GM20000 (cell line): ENCODE data around the gene PDGFC.

Experiments used
- DNase-seq: peaks from one replicate; pipeline ENCODE4 v3.0.0; 2012; ENCODE audit warnings: low spot score
- TF ChIP-seq, protein P1 (sequence below): IDR thresholded peaks from 2 replicates; pipeline ENCODE4 v1.5.1; 2012; ENCODE audit warnings: mild to moderate bottlenecking, control low read depth; ENCODE audit errors: extremely low read depth, missing control alignments

The PDGFC gene

DNA sequence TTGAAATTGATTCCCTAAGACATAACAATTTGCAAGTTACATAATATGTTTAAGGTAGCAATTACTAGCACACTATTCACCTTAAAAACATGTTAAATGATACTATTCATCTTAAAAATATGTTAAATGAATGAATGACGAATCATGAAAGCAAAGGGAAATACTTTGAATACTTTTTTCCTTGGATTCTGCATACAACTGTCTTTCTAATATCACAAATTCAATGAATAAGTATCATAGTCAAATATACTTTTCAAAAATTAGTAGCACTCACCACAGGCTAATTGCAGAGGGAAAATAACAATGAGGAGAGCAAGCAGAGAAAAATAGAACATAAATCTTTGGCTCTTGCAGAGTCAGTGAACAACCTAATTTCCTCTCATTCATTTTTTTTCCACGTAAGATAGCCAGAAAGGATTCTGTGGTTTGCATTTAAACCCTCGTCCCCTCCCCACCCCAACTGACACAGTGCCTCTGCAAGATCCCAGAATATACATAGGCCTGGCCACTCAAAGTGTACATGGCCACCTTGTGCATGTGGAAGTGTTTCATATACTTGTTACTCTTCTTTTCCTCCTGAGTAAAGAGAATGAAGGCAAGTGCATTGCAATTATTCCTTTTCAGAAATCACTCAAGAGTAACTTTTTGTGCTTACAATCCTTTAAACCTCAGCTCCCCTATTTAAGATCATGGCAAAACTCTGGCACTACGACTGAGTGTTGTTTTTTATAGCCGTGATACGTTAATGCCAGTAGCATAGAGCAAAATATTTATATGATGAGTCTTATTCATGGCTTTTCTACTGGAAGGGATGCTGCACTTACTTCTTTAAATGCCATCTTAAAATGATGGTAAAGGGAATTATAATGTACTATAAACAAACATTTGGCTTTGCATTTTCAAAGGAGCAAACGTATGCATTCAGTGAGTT lies 236.4 kb downstream of the PDGFC start:
- TF ChIP-seq, protein P1, sequence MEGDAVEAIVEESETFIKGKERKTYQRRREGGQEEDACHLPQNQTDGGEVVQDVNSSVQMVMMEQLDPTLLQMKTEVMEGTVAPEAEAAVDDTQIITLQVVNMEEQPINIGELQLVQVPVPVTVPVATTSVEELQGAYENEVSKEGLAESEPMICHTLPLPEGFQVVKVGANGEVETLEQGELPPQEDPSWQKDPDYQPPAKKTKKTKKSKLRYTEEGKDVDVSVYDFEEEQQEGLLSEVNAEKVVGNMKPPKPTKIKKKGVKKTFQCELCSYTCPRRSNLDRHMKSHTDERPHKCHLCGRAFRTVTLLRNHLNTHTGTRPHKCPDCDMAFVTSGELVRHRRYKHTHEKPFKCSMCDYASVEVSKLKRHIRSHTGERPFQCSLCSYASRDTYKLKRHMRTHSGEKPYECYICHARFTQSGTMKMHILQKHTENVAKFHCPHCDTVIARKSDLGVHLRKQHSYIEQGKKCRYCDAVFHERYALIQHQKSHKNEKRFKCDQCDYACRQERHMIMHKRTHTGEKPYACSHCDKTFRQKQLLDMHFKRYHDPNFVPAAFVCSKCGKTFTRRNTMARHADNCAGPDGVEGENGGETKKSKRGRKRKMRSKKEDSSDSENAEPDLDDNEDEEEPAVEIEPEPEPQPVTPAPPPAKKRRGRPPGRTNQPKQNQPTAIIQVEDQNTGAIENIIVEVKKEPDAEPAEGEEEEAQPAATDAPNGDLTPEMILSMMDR: no peak
- no peak for DNase-seq

DNA sequence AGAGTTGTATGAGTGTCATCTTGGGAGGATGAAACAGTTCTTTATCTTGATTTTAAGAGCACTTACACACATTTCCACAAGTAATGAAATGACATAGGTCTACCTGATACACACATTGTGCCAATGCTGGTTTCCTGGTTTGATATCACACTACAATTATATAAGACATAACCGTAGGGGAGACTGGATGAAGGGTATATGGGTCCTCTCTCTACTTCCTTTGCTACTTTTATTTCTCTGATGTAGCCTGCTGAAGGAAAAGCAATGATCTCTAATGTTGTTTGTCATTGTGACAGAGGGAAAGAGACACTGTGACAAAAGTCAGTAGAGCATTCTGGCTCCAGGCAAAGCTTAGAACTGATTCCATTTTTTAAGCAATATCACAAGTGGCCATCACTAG lies 238.0 kb downstream of the PDGFC start:
- TF ChIP-seq, protein P1: no peak
- DNase-seq: no peak

DNA sequence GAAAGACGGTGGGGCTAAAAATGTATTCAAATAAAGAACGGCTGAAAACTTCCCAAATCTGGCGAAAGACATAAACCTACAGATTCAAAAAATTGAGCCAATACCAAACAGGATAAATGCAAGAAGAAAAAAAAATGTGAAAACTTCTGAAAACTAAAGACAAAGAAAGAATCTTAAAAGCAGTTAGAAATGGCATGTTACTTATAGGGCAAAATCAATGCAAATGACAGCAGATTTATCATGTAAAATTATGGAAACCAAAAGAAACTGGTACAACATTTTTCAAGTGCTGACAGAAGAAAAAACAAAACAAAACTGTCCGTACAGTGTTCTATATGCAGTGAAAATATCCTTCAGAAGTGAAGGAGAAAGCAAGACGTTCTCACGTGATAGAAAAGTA lies 239.0 kb downstream of the PDGFC start:
- TF ChIP-seq, protein P1: no peak
- no peak for DNase-seq

DNA sequence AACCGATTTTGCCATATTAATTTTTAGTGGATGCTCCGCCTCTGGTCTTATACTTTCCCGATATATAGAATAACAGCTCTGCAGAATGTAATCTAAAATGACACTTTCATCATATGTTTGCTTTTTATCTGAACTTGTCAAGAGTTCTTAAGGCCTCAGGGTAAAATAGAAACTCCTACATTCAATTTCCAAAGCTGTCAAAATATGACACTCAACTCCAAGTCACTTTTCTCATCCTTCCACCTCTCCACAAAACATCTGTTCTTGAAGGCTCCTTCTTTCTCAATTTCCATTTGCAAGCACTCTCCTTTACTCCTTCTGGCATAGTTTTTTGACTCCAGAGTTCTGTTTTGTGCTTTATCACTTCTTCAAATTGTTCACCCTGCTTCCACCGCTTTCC lies 242.2 kb downstream of the PDGFC start:
- no peak for DNase-seq

DNA sequence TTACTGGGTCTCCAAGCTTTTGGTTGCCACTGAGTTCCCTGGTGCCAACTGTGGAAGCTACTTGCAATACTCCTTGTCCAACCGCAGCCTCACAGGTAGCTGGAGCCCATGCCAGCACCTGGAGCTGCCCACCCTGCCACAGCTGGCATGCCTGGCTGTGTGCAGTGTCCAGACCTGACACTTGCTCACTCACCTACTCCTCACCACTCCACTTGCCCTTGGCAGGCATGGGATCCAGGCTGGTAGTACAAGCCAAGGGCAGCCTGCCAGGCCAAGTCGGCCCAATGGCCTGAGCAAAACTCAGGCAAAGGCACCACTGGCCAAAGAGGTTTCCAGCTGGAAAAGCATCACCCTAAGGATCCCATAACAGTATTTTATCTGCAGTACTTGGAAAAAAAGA lies 246.3 kb downstream of the PDGFC start:
- DNase-seq: no peak
- TF ChIP-seq, protein P1: no peak

More for the DNA sequence above, 242.2 kb downstream of the PDGFC start:
- TF ChIP-seq, protein P1: no peak

DNA sequence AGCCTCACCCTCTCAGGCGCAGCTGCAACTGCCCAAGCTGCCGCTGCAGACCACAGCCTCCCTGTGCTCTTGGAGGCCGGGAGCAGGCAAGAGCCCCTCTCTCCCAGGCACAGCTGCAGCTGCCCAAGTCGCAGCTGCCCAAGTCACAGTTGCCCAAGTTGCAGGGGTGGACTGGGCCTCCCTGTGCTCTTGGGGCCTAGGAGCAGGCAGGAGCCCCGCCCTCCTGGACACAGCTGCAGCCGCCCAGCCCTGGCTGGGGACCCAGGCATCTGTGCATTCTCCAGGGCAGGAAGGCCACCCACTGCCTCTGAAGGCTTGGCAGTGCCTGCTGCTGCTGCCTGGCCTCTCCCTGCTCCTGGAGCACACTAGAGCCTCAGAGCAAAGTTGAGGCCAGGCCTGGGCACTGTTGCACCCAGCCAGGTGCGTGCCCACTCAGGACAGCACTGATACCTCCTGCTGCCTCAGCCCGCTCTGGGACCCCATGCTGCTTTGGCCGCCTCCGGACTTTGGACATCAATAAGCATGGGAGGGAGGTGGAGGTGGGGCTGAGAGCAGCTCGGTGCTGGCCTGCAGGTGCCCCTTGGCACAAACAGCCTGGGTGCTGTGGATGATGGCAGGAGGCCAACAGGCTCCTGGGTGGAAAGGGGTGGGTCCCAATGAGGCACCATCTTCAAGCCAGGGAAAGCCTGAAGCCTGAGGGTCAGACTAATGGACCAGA lies 247.5 kb downstream of the PDGFC start:
- TF ChIP-seq, protein P1: no peak
- no peak for DNase-seq

DNA sequence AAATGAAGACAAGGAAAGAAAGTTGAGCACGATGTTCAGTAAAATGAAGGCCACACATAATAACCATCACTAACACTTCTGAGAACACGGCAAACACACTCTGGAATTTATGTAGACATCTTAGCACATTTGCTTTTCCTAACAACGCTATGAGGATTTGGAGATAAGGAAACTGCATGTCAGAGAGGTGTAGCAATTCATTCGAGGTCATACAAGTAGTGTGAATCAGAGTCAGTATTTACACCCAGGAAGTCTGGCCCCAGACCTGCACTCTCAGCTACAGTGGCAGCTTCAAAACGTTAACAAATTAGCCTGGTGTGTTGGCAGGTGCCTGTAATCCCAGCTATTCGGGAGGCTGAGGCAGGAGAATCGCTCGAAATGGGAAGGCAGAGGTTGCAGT lies 253.4 kb downstream of the PDGFC start:
- TF ChIP-seq, protein P1: no peak
- DNase-seq: no peak
